BJ (cell line): ENCODE results near the gene TYMP. TPM values are rescaled to one million over a fixed set of nuclear protein-coding genes. Genes with fewer than 3 reads are reported as not detected.

ENCODE experiments used
- CTCF ChIA-PET: fragments of 350-600 bp; formaldehyde crosslinking; extraction: SDS; loops from one replicate; lab custom pipeline; 2021; ENCODE audit warnings: antibody characterized with exemption, inconsistent platforms; lab: Yijun Ruan, JAX
- POLR2A ChIA-PET: fragments of 300-600 bp; sonication (Branson Sonifier 250); formaldehyde crosslinking; extraction: SDS; loops from one replicate; lab custom pipeline; 2021; ENCODE audit warnings: antibody characterized with exemption; lab: Charles Lee
- DNase-seq: peaks from one replicate; pipeline ENCODE4 v3.0.0-alpha.2; 2011; ENCODE audit warnings: low read depth
- H3K27me3 ChIP-seq: 2 replicates; pipeline ENCODE4 v1.6.0; 2011; ENCODE audit warnings: low read length; ENCODE audit not compliant: control insufficient read depth, insufficient read depth
- H3K36me3 ChIP-seq: 2 replicates; pipeline ENCODE4 v1.5.1; 2011; ENCODE audit warnings: low read length; ENCODE audit not compliant: control insufficient read depth, insufficient read depth
- H3K4me3 ChIP-seq: 2 replicates; pipeline ENCODE4 v1.5.1; 2011; ENCODE audit warnings: low read depth, mild to moderate bottlenecking, control low read depth, low read length
- CTCF ChIP-seq: IDR thresholded peaks from 2 replicates; pipeline ENCODE4 v1.5.1; 2011; ENCODE audit warnings: low read depth, mild to moderate bottlenecking, control low read depth, inconsistent platforms, low read length, moderate library complexity; ENCODE audit not compliant: insufficient read depth
- polyA plus RNA-seq: library from polyadenylated mRNA; depleted of rRNA; stranded (reverse); fragments of >200 nt; gene quantifications from 2 replicates; pipeline ENCODE4 v1.2.3, GENCODE V29; 2011

Gene TYMP
- polyA plus RNA-seq, 1 experiment, result 20.6 TPM

- POLR2A ChIA-PET, result no interaction called here
Observed at GRCh38 chr22:50487290-50488005, 42.4 kb downstream of the TYMP start.

GRCh38 chr22:50486561-50487289 is 43.1 kb downstream of the TYMP start, which contains the start of gene MIOX:
TSS of gene MIOX (plus strand) at chr22:50486859. CDS start at chr22:50486898, 39 bp downstream.
- ChIA-PET CTCF (interaction anchor here (0.7 to 1.1 kb wide), 2 partner anchors 11 to 15 kb away, joined by 3 to 5 read pairs; no protein-coding TSS in a partner anchor), POLR2A (no interaction called here)

More at GRCh38 chr22:50487290-50488005, 42.4 kb downstream of the TYMP start:
- DNase-seq, result no peak
- H3K4me3 ChIP-seq, result no peak overlapping the region
- CTCF ChIA-PET, result interaction anchor here (1.1 kb wide), 1 partner anchor 11 kb away, joined by 5 read pairs; no protein-coding TSS in a partner anchor
- no peaks in the 10 kb centered on the region for H3K27me3 ChIP-seq
- H3K36me3 ChIP-seq, result peaks cover 8% of the 10 kb centered on the region; the same call in 1 of the 2 replicates
- no peak for TF ChIP-seq CTCF

GRCh38 chr22:50485221-50486131 is 44.3 kb downstream of the TYMP start:
- ChIA-PET CTCF (interaction anchor here (0.7 to 2.8 kb wide), 2 partner anchors 12 to 14 kb away, joined by 3 to 14 read pairs; no protein-coding TSS in a partner anchor), POLR2A (interaction anchor here (0.6 to 0.8 kb wide), 2 partner anchors 11 to 12 kb away, joined by 3 to 10 read pairs; no protein-coding TSS in a partner anchor)
- DNase-seq, result no peak
- no peak overlapping the region for H3K4me3 ChIP-seq
- peaks cover 8% of the 10 kb centered on the region; the same call in 1 of the 2 replicates for H3K36me3 ChIP-seq
- 0 out of 2 replicates have a peak, but pooled peaks cover under 1% of the 10 kb centered on the region for H3K27me3 ChIP-seq
- TF ChIP-seq CTCF, result no peak

More at GRCh38 chr22:50486561-50487289, 43.1 kb downstream of the TYMP start, which contains the start of gene MIOX:
- TF ChIP-seq CTCF, result no peak
- Histone ChIP-seq H3K27me3 (no peaks in the 10 kb centered on the region), H3K4me3 (no peak within 1 kb of the TSS), H3K36me3 (peaks cover 8% of the 10 kb centered on the region; the same call in 1 of the 2 replicates)
- DNase-seq, result no peak

GRCh38 chr22:50483977-50484853 is 45.6 kb downstream of the TYMP start:
- peaks cover 8% of the 10 kb centered on the region; the same call in 1 of the 2 replicates for H3K36me3 ChIP-seq
- ChIA-PET POLR2A (interaction anchor here (0.6 to 0.8 kb wide), 2 partner anchors 10 to 207 kb away, joined by 3 read pairs; no protein-coding TSS in a partner anchor), CTCF (interaction anchor here (2.8 kb wide), 1 partner anchor 13 kb away, joined by 14 read pairs; no protein-coding TSS in a partner anchor)
- peaks cover 8% of the 10 kb centered on the region; the same call in 1 of the 2 replicates for H3K27me3 ChIP-seq
- H3K4me3 ChIP-seq, result no peak overlapping the region
- DNase-seq, result no peak
- TF ChIP-seq CTCF, result no peak
